ENCODE measurements around the gene LSAMP.
A peak's percentile ranks its signal among the peaks of the same experiment; 100 is the strongest.
"Not testable (repeated sequence)": the region's sequence is repeated elsewhere in the genome, so short reads cannot be mapped to it uniquely, and the experiment has no call there.

Gene LSAMP

GRCh38 chr3:115783938-115784738 is 661.1 kb downstream of the LSAMP start (continued):
- TF ChIP-seq ZSCAN30 (tag by site-specific recombination; IDR thresholded peaks at IDR 0.05): peak; percentile 76
- TF ChIP-seq PRDM4 (tag by site-specific recombination; IDR thresholded peaks at IDR 0.05): no peak
- TF ChIP-seq KLF16 (tag by site-specific recombination; IDR thresholded peaks at IDR 0.05): peak; percentile 73

- not testable (repeated sequence) for H3K4me1 ChIP-seq (ENCODE audit: control insufficient read depth, insufficient read depth, low read length); H3K36me3 ChIP-seq (ENCODE audit: control insufficient read depth in 2 of 2, insufficient read depth in 1 of 2, low read length in 2 of 2); H3K9me3 ChIP-seq (ENCODE audit: control insufficient read depth, insufficient read depth, low read depth, low read length); H3K27ac ChIP-seq (ENCODE audit: extremely low read depth, low read depth, low read length)
- POLR2A ChIA-PET: interaction anchor here (0.8 to 1.4 kb wide), 2 partner anchors 31 to 124 kb away, joined by 3 to 4 read pairs; no protein-coding TSS in a partner anchor
- CTCF ChIA-PET: interaction anchor here (0.6 to 2.7 kb wide), 13 partner anchors 8 to 565 kb away, joined by 3 to 15 read pairs (median 4); no protein-coding TSS in a partner anchor
- peak overlapping the region; percentile 52; the same call in 1 of the 2 replicates for H3K4me3 ChIP-seq (ENCODE audit: low read depth, low read length)
These were observed 661.9 kb downstream of the LSAMP start for GRCh38 chr3:115783426-115783825.

- Histone ChIP-seq H3K4me1 (ENCODE audit: control insufficient read depth, insufficient read depth, low read length) (no peaks in the 10 kb centered on the region), H3K36me3 (ENCODE audit: control insufficient read depth in 2 of 2, insufficient read depth in 1 of 2, low read length in 2 of 2) (no peaks in the 10 kb centered on the region), H3K4me3 (ENCODE audit: low read depth, low read length) (no peak overlapping the region), H3K27ac (ENCODE audit: extremely low read depth, low read depth, low read length) (no peak overlapping the region), H3K9me3 (ENCODE audit: control insufficient read depth, insufficient read depth, low read depth, low read length) (no peaks in the 10 kb centered on the region)
- TF ChIP-seq KLF16 (tag by site-specific recombination; IDR thresholded peaks at IDR 0.05) (no peak), EGR2 (tag by site-specific recombination; IDR thresholded peaks at IDR 0.05; ENCODE audit: low read depth) (no peak), KLF1 (tag by site-specific recombination; IDR thresholded peaks at IDR 0.05) (no peak), ZNF768 (tag by site-specific recombination; IDR thresholded peaks at IDR 0.05) (no peak), ZNF561 (tag by site-specific recombination; IDR thresholded peaks at IDR 0.05; ENCODE audit: borderline replicate concordance) (no peak), ZBTB17 (tag by site-specific recombination; IDR thresholded peaks at IDR 0.05) (no peak), ZNF658 (tag by site-specific recombination; IDR thresholded peaks at IDR 0.05) (no peak)
- TF ChIP-seq, protein P1, sequence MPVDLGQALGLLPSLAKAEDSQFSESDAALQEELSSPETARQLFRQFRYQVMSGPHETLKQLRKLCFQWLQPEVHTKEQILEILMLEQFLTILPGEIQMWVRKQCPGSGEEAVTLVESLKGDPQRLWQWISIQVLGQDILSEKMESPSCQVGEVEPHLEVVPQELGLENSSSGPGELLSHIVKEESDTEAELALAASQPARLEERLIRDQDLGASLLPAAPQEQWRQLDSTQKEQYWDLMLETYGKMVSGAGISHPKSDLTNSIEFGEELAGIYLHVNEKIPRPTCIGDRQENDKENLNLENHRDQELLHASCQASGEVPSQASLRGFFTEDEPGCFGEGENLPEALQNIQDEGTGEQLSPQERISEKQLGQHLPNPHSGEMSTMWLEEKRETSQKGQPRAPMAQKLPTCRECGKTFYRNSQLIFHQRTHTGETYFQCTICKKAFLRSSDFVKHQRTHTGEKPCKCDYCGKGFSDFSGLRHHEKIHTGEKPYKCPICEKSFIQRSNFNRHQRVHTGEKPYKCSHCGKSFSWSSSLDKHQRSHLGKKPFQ (tag by site-specific recombination; IDR thresholded peaks at IDR 0.05): no peak
- ChIA-PET CTCF (no interaction called here), POLR2A (no interaction called here)
These were observed 666.3 kb downstream of the LSAMP start for GRCh38 chr3:115779011-115779410.

GRCh38 chr3:115772951-115773350 is 672.3 kb downstream of the LSAMP start:
- H3K36me3 ChIP-seq (ENCODE audit: control insufficient read depth in 2 of 2, insufficient read depth in 1 of 2, low read length in 2 of 2): no peaks in the 10 kb centered on the region
- H3K27ac ChIP-seq (ENCODE audit: extremely low read depth, low read depth, low read length): no peak overlapping the region
- H3K9me3 ChIP-seq (ENCODE audit: control insufficient read depth, insufficient read depth, low read depth, low read length): no peaks in the 10 kb centered on the region
- H3K4me1 ChIP-seq (ENCODE audit: control insufficient read depth, insufficient read depth, low read length): no peaks in the 10 kb centered on the region
- no peak overlapping the region for H3K4me3 ChIP-seq (ENCODE audit: low read depth, low read length)
- ChIA-PET CTCF (no interaction called here), POLR2A (no interaction called here)
- no peak for TF ChIP-seq ZNF2 (tag by site-specific recombination; IDR thresholded peaks at IDR 0.05)
- TF ChIP-seq ZNF23 (tag by site-specific recombination; IDR thresholded peaks at IDR 0.05; ENCODE audit: borderline replicate concordance): no peak
- TF ChIP-seq ZNF677 (tag by site-specific recombination; IDR thresholded peaks at IDR 0.05): no peak
- TF ChIP-seq ZNF585B (tag by site-specific recombination; IDR thresholded peaks at IDR 0.05): no peak
- TF ChIP-seq ZNF548 (tag by site-specific recombination; IDR thresholded peaks at IDR 0.05): no peak
- TF ChIP-seq, protein P2, sequence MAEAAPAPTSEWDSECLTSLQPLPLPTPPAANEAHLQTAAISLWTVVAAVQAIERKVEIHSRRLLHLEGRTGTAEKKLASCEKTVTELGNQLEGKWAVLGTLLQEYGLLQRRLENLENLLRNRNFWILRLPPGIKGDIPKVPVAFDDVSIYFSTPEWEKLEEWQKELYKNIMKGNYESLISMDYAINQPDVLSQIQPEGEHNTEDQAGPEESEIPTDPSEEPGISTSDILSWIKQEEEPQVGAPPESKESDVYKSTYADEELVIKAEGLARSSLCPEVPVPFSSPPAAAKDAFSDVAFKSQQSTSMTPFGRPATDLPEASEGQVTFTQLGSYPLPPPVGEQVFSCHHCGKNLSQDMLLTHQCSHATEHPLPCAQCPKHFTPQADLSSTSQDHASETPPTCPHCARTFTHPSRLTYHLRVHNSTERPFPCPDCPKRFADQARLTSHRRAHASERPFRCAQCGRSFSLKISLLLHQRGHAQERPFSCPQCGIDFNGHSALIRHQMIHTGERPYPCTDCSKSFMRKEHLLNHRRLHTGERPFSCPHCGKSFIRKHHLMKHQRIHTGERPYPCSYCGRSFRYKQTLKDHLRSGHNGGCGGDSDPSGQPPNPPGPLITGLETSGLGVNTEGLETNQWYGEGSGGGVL (tag by site-specific recombination; IDR thresholded peaks at IDR 0.05): no peak
- no peak for TF ChIP-seq ZSCAN30 (tag by site-specific recombination; IDR thresholded peaks at IDR 0.05)
- TF ChIP-seq PRDM10 (tag by site-specific recombination; IDR thresholded peaks at IDR 0.05): no peak
- no peak for TF ChIP-seq TRIM28 (IDR thresholded peaks at IDR 0.05; ENCODE audit: borderline replicate concordance, low read length)
- no peak for TF ChIP-seq ZNF248 (tag by site-specific recombination; IDR thresholded peaks at IDR 0.05)
- TF ChIP-seq ZNF211 (tag by site-specific recombination; IDR thresholded peaks at IDR 0.05; ENCODE audit: low read depth): no peak
